Measurements from ENCODE around the gene PICK1.
"Not testable (repeated sequence)": the region's sequence is repeated elsewhere in the genome, so short reads cannot be mapped to it uniquely, and the experiment has no call there.

PICK1 gene

DNA sequence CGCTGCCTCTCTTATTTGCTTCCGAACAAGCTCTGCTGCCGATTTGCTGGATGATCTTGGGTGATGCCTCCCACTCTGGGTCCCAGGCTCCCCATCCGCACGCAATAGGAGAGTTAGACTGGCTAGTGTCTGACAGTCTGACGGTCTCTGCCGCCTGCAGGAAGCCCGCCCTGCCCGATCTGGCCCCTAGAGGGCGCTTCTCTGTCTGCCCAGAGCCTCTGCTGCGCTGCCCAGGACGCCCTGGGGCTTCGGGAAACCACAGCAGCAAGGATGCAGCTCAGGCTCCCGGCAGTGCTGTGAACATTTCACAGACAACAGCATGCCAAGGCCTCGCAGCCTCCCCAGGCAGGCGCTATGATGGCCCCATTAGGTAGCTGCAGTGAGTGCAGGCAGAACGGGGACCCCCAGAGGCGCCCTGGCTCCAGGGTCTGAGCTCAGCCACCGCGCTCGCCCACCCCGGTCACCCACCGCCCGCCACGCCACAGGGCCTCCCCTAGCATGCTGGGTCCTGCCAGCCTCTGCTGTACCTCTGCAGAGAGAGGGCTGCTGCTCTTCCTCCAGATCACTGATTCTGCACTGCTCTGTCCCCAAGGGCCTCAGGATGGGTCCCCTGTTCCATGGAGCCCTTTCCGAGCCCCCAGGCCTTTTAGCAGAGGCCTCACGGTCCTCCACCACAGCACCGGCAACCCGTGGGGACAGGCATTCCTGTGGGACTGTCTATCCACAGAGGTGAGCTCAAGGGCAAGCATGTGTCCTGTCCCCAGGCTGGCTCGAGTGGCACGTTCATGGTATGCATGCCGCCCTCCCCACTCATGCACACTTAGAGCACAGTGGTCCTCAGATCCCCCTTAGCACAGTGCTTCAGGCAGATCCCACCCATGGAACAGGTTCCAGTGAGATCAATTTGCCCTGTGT is 57.5 kb downstream of the PICK1 start:
- H3K9me3 ChIP-seq (ENCODE audit: severe bottlenecking) = no peaks in the 10 kb centered on the region
- no peak overlapping the region for H3K27ac ChIP-seq
- no peaks in the 10 kb centered on the region; the same call in 1 of the 2 replicates for H3K36me3 ChIP-seq
- H3K4me3 ChIP-seq (ENCODE audit: low read depth, low read length) = no peak overlapping the region
- DNase-seq = peak; percentile 88
- H3K27me3 ChIP-seq (ENCODE audit: insufficient read depth, low read depth, severe bottlenecking) = no peaks in the 10 kb centered on the region
- TF ChIP-seq, protein P1, sequence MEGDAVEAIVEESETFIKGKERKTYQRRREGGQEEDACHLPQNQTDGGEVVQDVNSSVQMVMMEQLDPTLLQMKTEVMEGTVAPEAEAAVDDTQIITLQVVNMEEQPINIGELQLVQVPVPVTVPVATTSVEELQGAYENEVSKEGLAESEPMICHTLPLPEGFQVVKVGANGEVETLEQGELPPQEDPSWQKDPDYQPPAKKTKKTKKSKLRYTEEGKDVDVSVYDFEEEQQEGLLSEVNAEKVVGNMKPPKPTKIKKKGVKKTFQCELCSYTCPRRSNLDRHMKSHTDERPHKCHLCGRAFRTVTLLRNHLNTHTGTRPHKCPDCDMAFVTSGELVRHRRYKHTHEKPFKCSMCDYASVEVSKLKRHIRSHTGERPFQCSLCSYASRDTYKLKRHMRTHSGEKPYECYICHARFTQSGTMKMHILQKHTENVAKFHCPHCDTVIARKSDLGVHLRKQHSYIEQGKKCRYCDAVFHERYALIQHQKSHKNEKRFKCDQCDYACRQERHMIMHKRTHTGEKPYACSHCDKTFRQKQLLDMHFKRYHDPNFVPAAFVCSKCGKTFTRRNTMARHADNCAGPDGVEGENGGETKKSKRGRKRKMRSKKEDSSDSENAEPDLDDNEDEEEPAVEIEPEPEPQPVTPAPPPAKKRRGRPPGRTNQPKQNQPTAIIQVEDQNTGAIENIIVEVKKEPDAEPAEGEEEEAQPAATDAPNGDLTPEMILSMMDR (IDR thresholded peaks at IDR 0.05; ENCODE audit: low read depth, low read length) = peak; percentile 97

DNA sequence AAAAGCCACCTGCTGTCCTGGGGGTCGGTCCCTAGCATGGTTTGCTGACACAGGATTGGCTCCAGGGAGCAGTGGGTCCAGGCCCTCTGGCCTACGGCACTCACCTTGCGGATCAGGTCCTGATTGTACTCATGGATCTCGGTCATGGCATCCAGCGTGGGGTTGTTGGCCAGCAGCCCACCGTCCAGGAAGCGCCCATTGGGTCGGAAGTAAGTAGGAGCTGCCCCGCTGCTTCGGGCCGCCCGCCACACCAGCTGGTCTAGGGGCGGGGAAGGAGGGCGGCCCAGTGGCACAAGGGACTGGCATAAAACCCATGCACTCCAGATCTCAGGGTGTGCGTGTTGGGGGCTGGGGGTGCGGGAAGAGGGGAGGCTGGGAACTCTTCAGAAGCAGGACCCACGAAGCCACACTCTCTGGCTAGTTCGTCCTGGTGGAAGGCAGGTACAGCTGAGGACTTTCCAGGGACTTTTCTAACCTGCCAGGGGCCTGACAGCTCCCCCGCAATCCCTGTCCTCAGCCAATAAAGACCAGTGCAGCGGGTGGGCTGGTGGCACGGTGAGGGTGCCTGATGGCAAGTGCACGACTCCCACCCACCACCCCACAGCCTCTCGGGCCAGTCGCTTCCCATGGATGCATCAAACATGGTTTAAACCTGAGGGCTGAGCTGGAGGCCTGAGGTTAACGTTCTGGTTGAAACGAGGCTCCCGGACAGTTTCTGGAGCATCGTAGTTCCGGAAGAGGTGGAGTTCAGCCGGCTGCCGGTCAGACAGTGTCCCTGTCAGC is 58.4 kb downstream of the PICK1 start:
- DNase-seq = no peak
- Histone ChIP-seq H3K27me3 (ENCODE audit: insufficient read depth, low read depth, severe bottlenecking) (no peaks in the 10 kb centered on the region), H3K36me3 (no peaks in the 10 kb centered on the region; the same call in 1 of the 2 replicates), H3K27ac (no peak overlapping the region), H3K9me3 (ENCODE audit: severe bottlenecking) (no peaks in the 10 kb centered on the region), H3K4me3 (ENCODE audit: low read depth, low read length) (no peak overlapping the region)
- TF ChIP-seq, protein P1 (IDR thresholded peaks at IDR 0.05; ENCODE audit: low read depth, low read length) = no peak

DNA sequence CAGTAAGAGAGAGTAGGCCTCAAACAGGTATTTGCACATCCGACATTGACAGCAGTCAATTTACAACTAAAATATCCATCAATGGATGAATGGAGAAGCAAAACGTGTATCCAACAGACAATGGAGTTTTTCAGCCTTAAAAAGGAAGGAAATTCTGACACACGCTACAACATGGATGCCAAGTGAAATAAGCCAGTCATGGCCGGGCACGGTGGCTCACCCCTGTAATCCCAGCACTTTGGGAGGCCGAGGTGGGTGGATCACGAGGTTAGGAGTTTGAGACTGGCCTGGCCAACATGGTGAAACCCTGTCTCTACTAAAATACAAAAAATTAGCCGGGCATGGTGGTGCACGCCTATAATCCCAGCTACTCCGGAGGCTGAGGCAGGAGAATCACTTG is 60.4 kb downstream of the PICK1 start:
- not testable (repeated sequence) for H3K4me3 ChIP-seq (ENCODE audit: low read depth, low read length); H3K27me3 ChIP-seq (ENCODE audit: insufficient read depth, low read depth, severe bottlenecking); H3K27ac ChIP-seq; DNase-seq; H3K36me3 ChIP-seq; H3K9me3 ChIP-seq (ENCODE audit: severe bottlenecking)

DNA sequence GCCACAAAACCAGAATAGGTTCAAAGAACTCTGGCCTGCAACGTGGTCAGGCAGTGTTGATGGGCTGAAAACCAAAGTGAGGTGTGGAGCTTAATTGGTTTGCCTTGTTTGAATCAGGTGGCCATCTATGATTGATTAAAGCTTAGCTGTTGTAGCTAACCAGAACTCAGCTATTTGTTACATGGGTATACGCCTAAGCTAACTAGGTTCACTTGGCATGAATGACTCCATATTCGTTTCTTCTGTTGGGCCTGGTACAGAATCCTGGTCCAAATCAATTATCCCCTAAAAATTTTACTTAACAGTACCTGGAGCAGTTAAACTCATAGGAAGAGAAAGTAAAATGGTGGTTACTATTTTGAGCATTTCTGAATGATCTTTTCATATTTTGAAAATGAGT is 61.0 kb downstream of the PICK1 start:
- Histone ChIP-seq H3K4me3 (ENCODE audit: low read depth, low read length) (no peak overlapping the region), H3K9me3 (ENCODE audit: severe bottlenecking) (no peaks in the 10 kb centered on the region), H3K27me3 (ENCODE audit: insufficient read depth, low read depth, severe bottlenecking) (no peaks in the 10 kb centered on the region), H3K36me3 (no peaks in the 10 kb centered on the region; the same call in 1 of the 2 replicates), H3K27ac (no peak overlapping the region)
- no peak for DNase-seq
- TF ChIP-seq, protein P1 (IDR thresholded peaks at IDR 0.05; ENCODE audit: low read depth, low read length) = no peak

DNA sequence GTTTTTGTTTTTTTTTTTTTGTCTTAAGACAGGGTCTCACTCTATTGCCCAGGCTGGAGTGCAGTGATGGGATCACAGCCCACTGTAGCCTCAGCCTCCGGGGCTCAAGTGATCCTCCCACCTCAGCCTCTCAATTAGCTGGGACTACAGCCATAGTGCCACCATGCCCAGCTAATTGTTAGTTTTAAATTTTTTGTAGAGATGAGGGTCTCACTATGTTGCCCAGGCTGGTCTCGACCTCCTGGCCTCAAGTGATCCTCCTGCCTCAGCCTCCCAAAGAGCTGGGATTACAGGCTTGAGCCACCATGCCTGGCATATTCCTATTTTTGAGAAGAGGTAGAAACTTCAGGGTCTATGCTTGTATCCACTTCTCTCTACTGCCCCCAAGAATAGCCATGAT is 61.5 kb downstream of the PICK1 start:
- not testable (repeated sequence) for H3K27ac ChIP-seq; H3K4me3 ChIP-seq (ENCODE audit: low read depth, low read length); H3K36me3 ChIP-seq; DNase-seq; H3K9me3 ChIP-seq (ENCODE audit: severe bottlenecking); H3K27me3 ChIP-seq (ENCODE audit: insufficient read depth, low read depth, severe bottlenecking)

DNA sequence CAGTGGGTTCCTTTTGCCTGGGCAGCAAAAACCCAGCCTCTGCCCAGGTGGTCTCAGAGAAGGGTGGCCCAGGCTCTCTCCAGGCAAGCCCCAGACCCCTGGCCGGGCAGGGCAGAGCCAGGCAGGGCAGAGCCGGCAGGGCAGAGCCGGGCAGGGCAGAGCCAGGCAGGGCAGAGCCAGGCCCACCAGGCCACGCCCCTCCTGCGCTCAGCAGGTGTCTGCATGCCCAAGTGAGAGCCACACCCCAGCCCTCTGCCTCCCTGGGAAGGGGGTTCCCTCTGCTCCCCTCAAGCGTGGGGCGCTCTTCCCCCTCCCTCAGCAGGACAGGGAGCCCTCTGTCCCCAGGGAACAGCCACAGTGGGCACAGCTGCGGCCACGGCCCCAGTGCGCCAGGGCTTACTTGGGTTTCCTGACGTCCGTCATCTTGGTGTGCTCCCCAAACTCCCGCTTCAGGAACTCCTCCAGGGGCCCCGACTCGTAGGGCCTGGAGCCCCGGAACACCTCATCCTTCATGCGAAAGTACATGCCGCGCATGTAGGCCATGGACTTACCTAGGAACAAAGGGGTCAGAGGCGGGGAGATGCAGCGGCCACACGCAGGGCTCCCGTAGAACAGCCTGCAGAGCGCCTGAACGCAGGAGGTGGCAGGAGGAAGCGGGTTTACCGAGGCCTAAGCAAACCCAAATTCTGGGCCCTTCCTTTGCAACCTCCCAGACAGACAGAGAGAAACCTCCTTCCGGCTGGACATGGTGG is 63.3 kb downstream of the PICK1 start:
- no peaks in the 10 kb centered on the region for H3K9me3 ChIP-seq (ENCODE audit: severe bottlenecking)
- TF ChIP-seq, protein P1 (IDR thresholded peaks at IDR 0.05; ENCODE audit: low read depth, low read length) = no peak
- H3K27me3 ChIP-seq (ENCODE audit: insufficient read depth, low read depth, severe bottlenecking) = no peaks in the 10 kb centered on the region
- no peak overlapping the region for H3K27ac ChIP-seq
- no peaks in the 10 kb centered on the region for H3K36me3 ChIP-seq
- H3K4me3 ChIP-seq (ENCODE audit: low read depth, low read length) = no peak overlapping the region
- DNase-seq = no peak

All from WERI-Rb-1 (cell line).